HepG2 (cell line): ENCODE results near the gene RERE. TPM values are rescaled to one million over a fixed set of nuclear protein-coding genes. Genes with fewer than 3 reads are reported as not detected.

Experiments used
- DNMT1 ChIP-seq: sonication (generic); formaldehyde crosslinking; IDR thresholded peaks from 2 replicates; pipeline ENCODE4 v1.5.1; 2020; ENCODE audit warnings: mild to moderate bottlenecking, missing genetic modification reagents
- HDAC6 ChIP-seq: fragments of 200-600 bp; sonication (generic); IDR thresholded peaks from 2 replicates; pipeline ENCODE4 v1.7.0; 2017; ENCODE audit warnings: mild to moderate bottlenecking, antibody characterized with exemption, low read length, low read depth
- HOXD1 ChIP-seq: sonication (generic); formaldehyde crosslinking; IDR thresholded peaks from 2 replicates; pipeline ENCODE4 v1.5.0; 2020; ENCODE audit warnings: missing genetic modification reagents
- KAT8 ChIP-seq: IDR thresholded peaks from 2 replicates; pipeline ENCODE4 v1.6.1; 2016; ENCODE audit warnings: missing genetic modification reagents, missing compliant biosample characterization
- MED1 ChIP-seq: sonication (generic); formaldehyde crosslinking; IDR thresholded peaks from 2 replicates; pipeline ENCODE4 v1.4.0; 2020; ENCODE audit warnings: missing genetic modification reagents
- NONO ChIP-seq, 2 experiments: fragments of 450-650 bp in 1 of 2; sonication (generic) in 1 of 2; formaldehyde crosslinking in 1 of 2; IDR thresholded peaks in 1 of 2; conservative IDR thresholded peaks in 1 of 2; 2 replicates each; pipeline versions ENCODE4 v1.6.1 to v1.8.0; 2017 to 2022; ENCODE audit warnings: mild to moderate bottlenecking in 1 of 2, missing genetic modification reagents in 1 of 2, moderate library complexity in 1 of 2
- PREB ChIP-seq: sonication (generic); formaldehyde crosslinking; IDR thresholded peaks from 2 replicates; pipeline ENCODE4 v1.4.0; 2020; ENCODE audit warnings: missing genetic modification reagents
- REPIN1 ChIP-seq: sonication (generic); formaldehyde crosslinking; IDR thresholded peaks from 2 replicates; pipeline ENCODE4 v1.8.0; 2022; ENCODE audit warnings: missing genetic modification reagents, low read depth, mild to moderate bottlenecking, borderline replicate concordance
- STAT5B ChIP-seq: sonication (generic); formaldehyde crosslinking; IDR thresholded peaks from 2 replicates; pipeline ENCODE4 v1.4.0; 2020; ENCODE audit warnings: missing genetic modification reagents
- ZNF329 ChIP-seq: sonication (generic); formaldehyde crosslinking; IDR thresholded peaks from 2 replicates; pipeline ENCODE4 v1.9.0; 2021; ENCODE audit warnings: low read depth, mild to moderate bottlenecking, missing genetic modification reagents
- polyA plus RNA-seq, 8 experiments: library from polyadenylated mRNA; depleted of rRNA in 3 of 8; stranded (reverse) in 7 of 8; unstranded in 1 of 8; fragments of >200 nt; fragmentation: Illumina TruSeq in 4 of 8; extraction: Trizol in 4 of 8; gene quantifications; 2 replicates each; pipeline versions ENCODE4 v1.2.1 to v1.2.3, GENCODE V29; 2011 to 2016; ENCODE audit warnings: low read depth in 4 of 8, missing spikeins in 1 of 8, mixed read lengths in 1 of 8; ENCODE audit not compliant: insufficient read depth in 1 of 8
- total RNA-seq, 5 experiments: library from RNA; depleted of rRNA; stranded (reverse); fragments of >200 nt; fragmentation: Illumina TruSeq; extraction: Trizol; gene quantifications; 2 replicates each; pipeline ENCODE4 v1.2.3, GENCODE V29; 2016; ENCODE audit warnings: low read depth in 1 of 5
- TF ChIP-seq, protein P1 (sequence below): IDR thresholded peaks from 2 replicates; pipeline ENCODE4 v1.6.1; 2016; ENCODE audit warnings: missing compliant biosample characterization, missing genetic modification reagents, borderline replicate concordance
- TF ChIP-seq, protein P2 (sequence below): sonication (generic); formaldehyde crosslinking; IDR thresholded peaks from 2 replicates; pipeline ENCODE4 v1.5.0; 2020; ENCODE audit warnings: mild to moderate bottlenecking, missing genetic modification reagents
- TF ChIP-seq, protein P3 (sequence below): sonication (generic); formaldehyde crosslinking; IDR thresholded peaks from 2 replicates; pipeline ENCODE4 v1.9.0; 2021; ENCODE audit warnings: missing genetic modification reagents, borderline replicate concordance

Gene RERE
- total and polyA plus RNA-seq, 2 of the 13 experiments (the other 11 are each of a cell fraction or from before 2014, with no cell fraction given), result 18.3 to 21.9 TPM

DNA sequence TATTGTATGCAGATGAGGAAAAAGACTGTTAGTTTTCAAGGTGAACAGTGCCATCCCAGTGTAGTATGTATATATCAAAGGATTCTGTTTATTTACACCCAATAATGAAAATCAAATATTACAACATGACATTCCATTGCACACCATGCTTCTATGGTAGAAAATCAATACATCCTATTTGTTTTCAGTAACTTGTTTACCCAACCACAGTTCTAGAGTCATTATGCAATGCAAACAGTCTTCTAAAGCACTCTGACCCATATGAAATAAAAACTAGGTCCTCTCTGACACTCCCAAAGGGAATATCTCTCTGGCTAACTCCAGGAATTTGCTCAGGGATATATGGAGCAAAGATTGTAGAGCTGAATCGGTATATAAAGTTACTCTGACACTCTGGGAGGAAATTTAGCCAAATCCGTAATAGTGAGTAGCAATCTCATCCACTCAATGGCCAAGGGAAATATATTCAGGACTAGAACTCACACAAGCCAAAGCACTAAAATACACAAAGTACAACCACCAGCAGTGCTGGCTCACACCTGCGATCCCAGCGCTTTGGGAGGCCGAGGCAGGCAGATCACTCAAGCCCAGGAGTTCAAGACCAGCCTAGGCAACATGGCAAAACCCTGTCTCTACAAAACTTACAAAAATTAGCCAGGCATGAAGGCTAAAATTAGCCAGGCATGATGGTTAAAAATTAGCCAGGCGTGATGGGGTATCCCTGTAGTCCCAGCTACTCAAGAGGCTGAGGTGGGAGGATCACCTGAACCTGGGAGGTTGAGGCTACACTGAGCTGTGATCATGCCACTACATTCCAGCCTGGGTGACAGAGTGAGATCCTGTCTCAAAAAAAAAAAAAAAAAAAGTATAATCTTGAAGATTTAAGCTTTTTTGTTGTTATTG, 75.2 kb downstream of the RERE start (continued):
- TF ChIP-seq, protein P1, sequence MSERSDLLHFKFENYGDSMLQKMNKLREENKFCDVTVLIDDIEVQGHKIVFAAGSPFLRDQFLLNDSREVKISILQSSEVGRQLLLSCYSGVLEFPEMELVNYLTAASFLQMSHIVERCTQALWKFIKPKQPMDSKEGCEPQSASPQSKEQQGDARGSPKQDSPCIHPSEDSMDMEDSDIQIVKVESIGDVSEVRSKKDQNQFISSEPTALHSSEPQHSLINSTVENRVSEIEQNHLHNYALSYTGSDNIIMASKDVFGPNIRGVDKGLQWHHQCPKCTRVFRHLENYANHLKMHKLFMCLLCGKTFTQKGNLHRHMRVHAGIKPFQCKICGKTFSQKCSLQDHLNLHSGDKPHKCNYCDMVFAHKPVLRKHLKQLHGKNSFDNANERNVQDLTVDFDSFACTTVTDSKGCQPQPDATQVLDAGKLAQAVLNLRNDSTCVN (CRISPR knock-in tag), result peak; percentile 99
- TF ChIP-seq, protein P2, sequence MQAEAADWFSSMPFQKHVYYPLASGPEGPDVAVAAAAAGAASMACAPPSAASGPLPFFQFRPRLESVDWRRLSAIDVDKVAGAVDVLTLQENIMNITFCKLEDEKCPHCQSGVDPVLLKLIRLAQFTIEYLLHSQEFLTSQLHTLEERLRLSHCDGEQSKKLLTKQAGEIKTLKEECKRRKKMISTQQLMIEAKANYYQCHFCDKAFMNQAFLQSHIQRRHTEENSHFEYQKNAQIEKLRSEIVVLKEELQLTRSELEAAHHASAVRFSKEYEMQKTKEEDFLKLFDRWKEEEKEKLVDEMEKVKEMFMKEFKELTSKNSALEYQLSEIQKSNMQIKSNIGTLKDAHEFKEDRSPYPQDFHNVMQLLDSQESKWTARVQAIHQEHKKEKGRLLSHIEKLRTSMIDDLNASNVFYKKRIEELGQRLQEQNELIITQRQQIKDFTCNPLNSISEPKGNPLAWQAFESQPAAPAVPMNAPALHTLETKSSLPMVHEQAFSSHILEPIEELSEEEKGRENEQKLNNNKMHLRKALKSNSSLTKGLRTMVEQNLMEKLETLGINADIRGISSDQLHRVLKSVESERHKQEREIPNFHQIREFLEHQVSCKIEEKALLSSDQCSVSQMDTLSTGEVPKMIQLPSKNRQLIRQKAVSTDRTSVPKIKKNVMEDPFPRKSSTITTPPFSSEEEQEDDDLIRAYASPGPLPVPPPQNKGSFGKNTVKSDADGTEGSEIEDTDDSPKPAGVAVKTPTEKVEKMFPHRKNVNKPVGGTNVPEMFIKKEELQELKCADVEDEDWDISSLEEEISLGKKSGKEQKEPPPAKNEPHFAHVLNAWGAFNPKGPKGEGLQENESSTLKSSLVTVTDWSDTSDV, result no peak
- TF ChIP-seq, protein P3, sequence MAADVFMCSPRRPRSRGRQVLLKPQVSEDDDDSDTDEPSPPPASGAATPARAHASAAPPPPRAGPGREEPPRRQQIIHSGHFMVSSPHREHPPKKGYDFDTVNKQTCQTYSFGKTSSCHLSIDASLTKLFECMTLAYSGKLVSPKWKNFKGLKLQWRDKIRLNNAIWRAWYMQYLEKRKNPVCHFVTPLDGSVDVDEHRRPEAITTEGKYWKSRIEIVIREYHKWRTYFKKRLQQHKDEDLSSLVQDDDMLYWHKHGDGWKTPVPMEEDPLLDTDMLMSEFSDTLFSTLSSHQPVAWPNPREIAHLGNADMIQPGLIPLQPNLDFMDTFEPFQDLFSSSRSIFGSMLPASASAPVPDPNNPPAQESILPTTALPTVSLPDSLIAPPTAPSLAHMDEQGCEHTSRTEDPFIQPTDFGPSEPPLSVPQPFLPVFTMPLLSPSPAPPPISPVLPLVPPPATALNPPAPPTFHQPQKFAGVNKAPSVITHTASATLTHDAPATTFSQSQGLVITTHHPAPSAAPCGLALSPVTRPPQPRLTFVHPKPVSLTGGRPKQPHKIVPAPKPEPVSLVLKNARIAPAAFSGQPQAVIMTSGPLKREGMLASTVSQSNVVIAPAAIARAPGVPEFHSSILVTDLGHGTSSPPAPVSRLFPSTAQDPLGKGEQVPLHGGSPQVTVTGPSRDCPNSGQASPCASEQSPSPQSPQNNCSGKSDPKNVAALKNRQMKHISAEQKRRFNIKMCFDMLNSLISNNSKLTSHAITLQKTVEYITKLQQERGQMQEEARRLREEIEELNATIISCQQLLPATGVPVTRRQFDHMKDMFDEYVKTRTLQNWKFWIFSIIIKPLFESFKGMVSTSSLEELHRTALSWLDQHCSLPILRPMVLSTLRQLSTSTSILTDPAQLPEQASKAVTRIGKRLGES (CRISPR knock-in tag), result peak; percentile 61; the same call in 1 of the 2 replicates
- peak; percentile 98 for TF ChIP-seq MED1 (CRISPR knock-in tag)
- no peak for TF ChIP-seq HDAC6
- peak; percentile 72; the same call in 1 of the 2 replicates for TF ChIP-seq REPIN1 (CRISPR knock-in tag)
- peak; percentile 98 for TF ChIP-seq STAT5B
- peak; percentile 91; the same call in 1 of the 2 replicates for TF ChIP-seq HOXD1
- no peak for TF ChIP-seq DNMT1 (CRISPR knock-in tag)
- no peak for TF ChIP-seq NONO (IDR thresholded peaks at IDR 0.05)
- peak; percentile 92 for TF ChIP-seq NONO (CRISPR knock-in tag; conservative IDR thresholded peaks at IDR 0.05)
- peak; percentile 92 for TF ChIP-seq KAT8 (CRISPR knock-in tag)
- no peak for TF ChIP-seq ZNF329 (CRISPR knock-in tag)
- no peak for TF ChIP-seq PREB
